Measurements from ENCODE around the gene ACAP3.

The ACAP3 gene

DNA sequence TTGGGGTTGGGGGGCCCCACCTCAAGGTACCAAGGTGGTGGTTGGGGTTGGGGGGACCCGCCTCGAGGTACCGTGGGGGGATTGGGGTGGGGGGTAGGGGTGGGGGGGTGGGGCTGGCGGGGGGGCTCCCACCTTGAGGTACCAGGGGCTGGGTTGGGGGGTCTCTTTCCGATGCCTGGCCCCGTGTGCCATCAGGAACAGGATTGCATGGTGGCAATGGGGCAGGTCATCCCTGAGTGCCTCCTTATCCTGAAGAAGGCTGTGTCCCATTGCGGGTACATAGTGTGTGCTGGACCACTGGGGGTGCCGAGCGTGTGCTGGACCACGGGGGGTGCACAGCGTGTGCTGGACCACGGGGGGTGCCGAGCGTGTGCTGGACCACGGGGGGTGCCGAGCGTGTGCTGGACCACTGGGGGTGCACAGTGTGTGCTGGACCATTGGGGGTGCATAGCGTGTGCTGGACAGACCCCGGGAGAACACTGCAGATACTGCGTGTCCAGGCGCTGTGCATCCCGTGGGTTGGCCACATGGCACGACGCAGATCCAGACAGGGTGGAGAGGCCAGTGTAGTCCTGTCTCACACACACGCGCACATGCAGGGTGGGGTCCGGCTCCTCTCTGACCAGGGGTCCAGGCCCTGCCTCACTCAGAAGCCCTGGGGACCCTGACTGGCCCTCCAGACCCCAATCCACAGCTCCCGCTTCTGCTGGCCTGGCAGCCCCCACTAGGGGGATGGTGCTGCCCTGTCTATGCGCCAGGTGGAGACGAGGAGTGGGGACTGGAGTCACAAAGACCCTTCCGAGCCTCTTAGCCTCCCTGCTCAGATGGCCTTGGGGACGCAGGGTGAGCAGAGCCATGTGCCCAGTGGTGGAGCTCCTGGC is 23.3 kb downstream of the ACAP3 start:
- DNase-seq, result no peak

DNA sequence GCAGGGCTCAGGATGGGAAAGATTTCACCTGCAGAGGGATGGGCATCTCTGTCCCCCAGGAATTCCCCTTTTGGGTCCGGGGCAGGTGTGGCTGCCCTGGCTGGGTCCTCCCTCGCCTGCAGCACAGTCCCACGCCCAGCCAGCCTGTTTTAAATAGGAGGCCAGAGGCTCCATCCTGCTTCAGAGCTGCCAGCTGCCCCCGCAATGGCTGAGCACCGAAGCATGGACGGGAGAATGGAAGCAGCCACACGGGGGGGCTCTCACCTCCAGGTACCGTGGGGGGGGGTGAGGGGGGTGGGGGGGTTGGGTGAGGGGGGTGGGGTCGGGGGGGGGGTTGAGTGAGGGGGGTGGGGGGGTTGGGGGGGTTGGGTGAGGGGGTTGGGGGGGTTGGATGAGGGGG is 23.9 kb downstream of the ACAP3 start:
- no peak for DNase-seq

DNA sequence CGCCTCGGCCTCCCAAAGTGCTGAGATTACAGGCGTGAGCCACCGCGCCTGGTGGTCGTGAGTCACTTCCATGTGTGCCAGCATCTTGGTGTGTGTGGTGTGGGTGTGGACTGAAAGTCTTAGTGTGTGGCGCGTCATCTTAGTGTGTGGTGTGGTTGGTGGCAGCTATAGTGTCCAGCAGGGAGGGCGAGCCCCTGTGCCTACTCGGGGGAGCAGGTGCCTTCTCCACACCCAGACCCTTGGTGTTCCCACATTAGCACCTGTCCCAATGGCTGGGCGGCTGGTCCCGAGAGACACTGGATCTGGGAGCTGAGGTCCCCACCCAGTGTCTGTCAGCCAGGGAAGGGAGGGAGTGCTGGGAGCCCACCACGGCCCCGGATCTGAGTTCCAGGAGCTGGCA is 24.7 kb downstream of the ACAP3 start:
- DNase-seq, result no peak

DNA sequence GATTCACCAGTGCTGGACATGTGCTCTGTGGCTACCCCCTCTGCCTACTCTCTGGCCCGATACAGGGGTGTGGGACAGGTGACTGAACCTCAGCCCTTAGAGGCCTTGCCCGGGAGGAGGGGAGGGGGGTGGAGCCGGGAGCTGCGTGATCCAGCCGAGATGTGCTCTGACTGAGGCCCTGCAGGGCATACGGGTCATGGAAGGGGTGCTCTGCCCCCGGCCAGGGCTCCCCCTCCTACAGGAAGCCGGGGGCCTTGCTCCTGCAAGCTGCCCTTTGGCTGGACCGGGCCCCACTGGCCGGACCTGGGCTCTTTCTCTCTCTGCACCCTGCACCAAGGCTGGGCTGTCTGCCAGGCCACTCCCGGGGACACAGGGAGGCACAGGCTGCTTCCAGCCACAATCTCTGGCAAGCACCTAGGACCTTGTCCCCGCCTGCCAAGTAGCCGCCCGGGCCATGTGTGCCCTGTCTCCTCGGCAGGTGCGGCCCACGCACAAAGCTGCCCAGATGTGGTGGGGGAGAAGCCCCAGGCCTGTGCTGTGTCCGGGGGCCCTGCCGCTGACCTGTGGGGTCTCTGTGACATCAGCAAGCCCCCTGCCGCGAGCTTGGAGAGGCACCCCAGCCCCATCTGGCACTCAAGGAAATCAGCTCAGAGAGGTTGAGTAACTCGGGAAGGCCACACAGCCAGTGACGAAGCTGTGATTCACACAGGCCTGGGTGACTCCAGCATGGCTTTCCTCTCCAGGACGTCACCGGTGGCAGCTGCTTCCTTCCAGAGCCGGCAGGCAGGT is 26.0 kb downstream of the ACAP3 start:
- DNase-seq, result no peak

DNA sequence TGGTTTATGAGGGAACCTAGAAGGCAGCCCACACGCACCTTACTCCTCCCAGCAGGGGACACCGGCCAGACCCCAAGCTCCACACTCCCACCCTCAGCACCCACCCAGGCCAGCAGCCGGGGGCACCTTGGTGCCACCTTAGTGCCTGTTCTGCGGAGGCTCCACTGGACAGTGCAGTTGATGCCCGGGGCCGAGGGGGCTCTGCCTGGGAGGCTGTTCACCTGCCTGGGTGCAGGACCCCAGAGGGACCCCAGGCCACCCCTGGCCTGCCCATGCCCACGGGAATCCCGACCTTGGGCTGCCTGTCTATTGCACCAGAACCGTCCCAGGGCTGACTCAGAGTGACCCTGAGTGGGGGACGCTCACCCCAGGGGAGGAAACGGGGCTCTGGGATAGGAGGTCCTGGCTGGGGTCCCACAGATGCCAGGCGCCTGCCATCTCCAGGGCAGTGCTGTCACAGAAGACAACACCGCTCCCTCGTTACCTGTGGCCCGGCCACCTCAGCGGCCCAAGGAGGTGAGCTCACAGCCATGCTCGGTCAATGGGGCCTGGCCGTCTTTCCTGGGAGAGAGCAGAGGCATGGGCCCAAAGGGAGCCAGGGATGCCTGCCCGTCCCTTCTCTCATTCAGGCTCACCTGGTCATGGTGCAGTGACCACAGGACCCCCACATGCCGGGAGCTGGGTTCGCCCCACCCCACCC is 26.8 kb downstream of the ACAP3 start:
- no peak for DNase-seq

GRCh38 chr1:1279028-1279427 is 28.7 kb downstream of the ACAP3 start:
- DNase-seq, result no peak

DNA sequence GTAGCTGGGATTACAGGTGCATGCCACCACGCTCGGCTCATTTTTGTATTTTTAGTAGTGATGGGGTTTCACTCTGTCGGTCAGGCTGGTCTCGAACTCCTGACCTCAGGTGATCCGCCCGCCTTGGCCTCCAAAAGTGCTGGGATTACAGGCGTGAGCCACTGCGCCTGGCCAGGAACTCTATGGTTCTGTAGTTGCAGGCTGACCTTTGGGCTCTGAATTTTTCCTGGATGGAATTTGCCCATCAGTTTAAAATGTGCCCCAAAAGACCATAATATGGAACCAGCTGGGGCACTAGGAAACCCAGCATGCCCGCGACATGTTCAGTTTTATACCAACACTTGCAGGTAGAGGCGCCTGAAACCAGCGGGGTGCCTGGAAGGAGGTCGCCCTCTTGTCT is 29.1 kb downstream of the ACAP3 start:
- DNase-seq, result no peak

GRCh38 chr1:1275836-1276235 is 31.9 kb downstream of the ACAP3 start:
- DNase-seq, result no peak

DNA sequence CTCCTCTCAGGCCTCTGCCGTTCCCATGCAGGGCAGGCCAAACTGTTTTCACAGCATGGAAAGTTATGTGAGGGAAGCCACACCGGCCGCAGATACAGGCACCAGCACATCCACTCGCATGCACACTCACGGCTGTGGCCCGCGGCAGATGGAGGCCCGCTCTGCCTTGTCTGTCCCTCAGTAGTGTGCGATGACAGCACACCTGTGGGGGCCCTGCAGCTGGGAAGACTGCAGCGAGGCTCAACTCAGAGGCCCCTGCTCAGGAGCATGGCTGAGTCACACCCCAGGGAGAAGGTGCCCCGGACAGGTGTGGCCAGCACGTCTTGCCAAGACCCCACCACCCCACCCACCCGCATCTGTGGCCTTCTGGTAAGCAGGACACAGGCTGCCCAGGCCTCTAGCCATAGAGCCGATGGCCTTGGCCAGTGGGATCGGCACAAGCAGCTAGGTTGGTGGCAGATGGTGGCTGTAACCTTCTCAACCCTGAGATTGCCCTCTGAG is 32.7 kb downstream of the ACAP3 start:
- DNase-seq, result no peak

- no peak for DNase-seq
These were observed 33.3 kb downstream of the ACAP3 start for GRCh38 chr1:1274299-1274930.

DNA sequence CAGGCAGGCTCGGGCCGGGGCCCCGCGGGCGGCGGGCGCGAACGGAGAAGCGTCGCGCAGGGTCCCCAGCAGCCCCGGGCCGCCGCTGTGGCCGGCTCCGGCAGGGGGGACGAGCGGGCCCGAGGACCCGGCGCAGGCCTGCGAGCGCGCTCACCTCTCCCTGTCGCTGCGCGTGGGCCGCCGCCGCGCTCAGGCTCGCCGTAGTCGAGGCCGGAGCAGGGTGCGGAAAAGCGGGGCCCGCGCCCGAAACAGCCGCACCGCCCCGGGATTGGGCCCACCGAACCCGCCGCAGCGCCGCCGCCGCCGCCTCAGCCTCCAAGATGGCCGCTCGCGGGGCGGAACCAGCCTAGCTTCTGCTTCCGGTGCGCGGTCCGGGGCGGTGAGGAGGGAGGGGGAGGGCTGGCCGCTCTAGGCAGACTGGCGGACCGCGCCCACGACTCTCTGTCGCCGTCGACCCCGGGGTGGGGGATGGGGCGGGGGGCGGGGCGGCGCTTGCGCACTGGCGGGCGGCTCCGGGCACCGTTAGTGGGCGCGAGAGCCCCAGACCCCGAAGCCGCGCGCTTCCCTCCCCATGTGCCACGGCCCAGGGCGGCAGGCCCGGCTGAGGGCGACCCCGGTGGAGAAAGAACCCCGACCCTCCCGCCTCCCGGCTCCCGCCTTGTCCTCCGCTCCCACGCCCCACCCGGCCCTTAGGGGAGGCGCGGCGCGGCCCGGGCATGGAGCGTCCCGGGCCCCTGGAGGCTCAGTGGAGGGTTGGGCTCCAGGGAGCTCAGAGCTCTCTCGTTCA is 34.0 kb downstream of the ACAP3 start, which contains the start of gene UBE2J2:
Gene UBE2J2 (minus strand): TSS at position 343 of the 787 bp plus-strand sequence. CDS start 5,862 bp downstream, outside the sequence.
- DNase-seq, result peak; percentile 47

DNA sequence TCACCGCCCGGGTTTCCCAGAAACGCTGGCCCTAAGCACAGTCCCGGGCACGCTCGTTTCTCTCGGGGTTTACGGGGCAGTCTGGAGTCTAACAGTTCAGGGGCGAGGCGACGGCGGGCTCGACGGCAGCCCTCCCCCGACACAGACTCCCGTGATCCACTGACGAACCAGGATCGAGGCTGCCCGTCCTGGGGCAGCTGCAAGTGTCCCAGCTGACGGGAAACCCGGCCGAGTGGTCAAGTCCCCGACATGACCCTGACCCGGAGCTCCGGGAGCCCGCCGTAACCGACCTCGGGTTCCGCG is 34.6 kb downstream of the ACAP3 start:
- DNase-seq, result no peak

GRCh38 chr1:1272341-1273208 is 35.2 kb downstream of the ACAP3 start:
- DNase-seq, result no peak

GRCh38 chr1:1270813-1271212 is 36.9 kb downstream of the ACAP3 start:
- no peak for DNase-seq

- DNase-seq, result no peak
These were observed 39.4 kb downstream of the ACAP3 start for GRCh38 chr1:1268284-1268682.

DNA sequence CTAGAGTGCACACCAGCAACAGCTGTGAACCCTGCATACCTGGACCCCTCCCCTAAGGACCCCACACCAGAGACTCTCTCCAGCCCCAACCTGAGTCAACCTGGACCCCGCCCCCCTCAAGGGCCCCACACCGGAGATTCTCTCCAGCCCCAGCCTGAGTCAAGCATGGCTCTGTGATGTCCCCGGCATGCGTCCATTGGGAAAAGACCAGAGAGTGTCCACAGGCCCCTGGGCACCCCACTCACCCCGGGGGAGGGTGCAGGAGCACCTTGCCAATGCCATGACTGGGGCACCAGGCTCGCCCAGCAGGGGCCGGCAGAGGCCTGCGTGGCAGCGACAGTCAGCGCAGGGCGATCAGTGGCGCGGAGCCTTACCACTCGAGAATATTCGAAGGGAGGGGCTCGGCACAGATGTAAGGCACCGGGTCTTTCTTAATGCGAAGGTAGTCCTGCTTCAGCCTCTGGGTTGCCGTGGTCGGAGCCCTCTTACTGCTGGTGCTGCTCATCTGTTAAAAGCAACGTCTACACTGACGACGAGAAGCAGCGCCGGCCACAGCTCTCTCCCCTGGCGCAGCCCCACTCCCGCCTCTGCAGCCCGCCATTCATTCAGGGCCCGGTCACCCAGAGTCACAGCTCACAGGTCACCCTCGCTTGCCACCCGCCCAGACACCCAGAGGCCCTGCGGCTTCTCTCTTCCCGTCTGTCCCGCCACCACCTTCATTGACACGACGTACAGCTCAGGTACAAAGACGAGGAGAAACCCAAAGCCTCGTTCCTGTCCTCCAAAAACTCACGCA is 40.0 kb downstream of the ACAP3 start:
- DNase-seq, result no peak

GRCh38 chr1:1264868-1265272 is 42.9 kb downstream of the ACAP3 start:
- no peak for DNase-seq

GRCh38 chr1:1264026-1264425 is 43.7 kb downstream of the ACAP3 start:
- no peak for DNase-seq

GRCh38 chr1:1262758-1263157 is 45.0 kb downstream of the ACAP3 start:
- no peak for DNase-seq

GRCh38 chr1:1262071-1262470 is 45.7 kb downstream of the ACAP3 start:
- no peak for DNase-seq

Data from GF-D8 (cell line).